Activated T-cell treated with anti-CD3 and anti-CD28 coated beads, Interleukin-2, amount 50 U/mL, for 72 hours (primary cell): ENCODE data around the gene PCDHGA1. TPM values are rescaled to one million over a fixed set of nuclear protein-coding genes. Genes with fewer than 3 reads are reported as not detected.
A peak's percentile ranks its signal among the peaks of the same experiment; 100 is the strongest.

Source experiments
- ATAC-seq, 2 donors: fragments of 150-1000 bp; cut with Tn5 transposase; replicated peaks in 1 of 2; 2 replicates each; pipeline ENCODE4 v1.10.0; 2021; ENCODE audit warnings: moderate library complexity in 2 of 2, mild to moderate bottlenecking in 1 of 2
- DNase-seq, 2 donors: peaks; one replicate each; pipeline ENCODE4 v3.0.0; 2021 to 2022; ENCODE audit warnings: mixed read lengths in 1 of 2
- H3K27ac Mint-ChIP-seq: one replicate; pipeline ENCODE4 v1.8.0; 2022; ENCODE audit warnings: mild to moderate bottlenecking, moderate library complexity, mixed read lengths
- H3K27me3 Mint-ChIP-seq: one replicate; pipeline ENCODE4 v1.8.0; 2022; ENCODE audit warnings: low read depth, mixed read lengths
- H3K36me3 Mint-ChIP-seq, 2 donors: one replicate each; pipeline ENCODE4 v1.8.0; 2022; ENCODE audit warnings: mixed read lengths in 2 of 2, mild to moderate bottlenecking in 1 of 2; ENCODE audit not compliant: insufficient read depth in 2 of 2
- H3K4me1 Mint-ChIP-seq: one replicate; pipeline ENCODE4 v1.8.0; 2022; ENCODE audit warnings: low read depth, mixed read lengths
- H3K4me3 Mint-ChIP-seq, 2 donors: one replicate each; pipeline ENCODE4 v1.8.0; 2022; ENCODE audit warnings: mild to moderate bottlenecking in 2 of 2, mixed read lengths in 2 of 2, moderate library complexity in 2 of 2
- H3K9me3 Mint-ChIP-seq, 2 donors: one replicate each; pipeline ENCODE4 v1.8.0; 2022; ENCODE audit warnings: mixed read lengths in 2 of 2
- total RNA-seq, 2 donors: library from RNA; stranded (reverse); gene quantifications; one replicate each; pipeline ENCODE4 v1.2.3, GENCODE V29; 2022

PCDHGA1 gene
- total RNA-seq, 2 donors from 2014 or later = 0.05 TPM

- DNase-seq (no peak), ATAC-seq (no peak)
- Mint-ChIP-seq H3K9me3 (no peaks in the 10 kb centered on the region), H3K4me1 (peaks cover 29% of the 10 kb centered on the region), H3K36me3 (peaks cover 0 to 3% of the 10 kb centered on the region in 2 donors), H3K4me3 (peak overlapping the region; percentile 91 to 94), H3K27ac (no peak overlapping the region), H3K27me3 (peaks cover 52% of the 10 kb centered on the region)
These were observed 146.8 kb downstream of the PCDHGA1 start for GRCh38 chr5:141477044-141477575.

- DNase-seq = no peak
- Mint-ChIP-seq H3K4me1 (peaks cover 29% of the 10 kb centered on the region), H3K27ac (no peak overlapping the region), H3K9me3 (no peaks in the 10 kb centered on the region), H3K36me3 (peaks cover 0 to 3% of the 10 kb centered on the region in 2 donors), H3K27me3 (peaks cover 59% of the 10 kb centered on the region), H3K4me3 (peak overlapping the region; percentile 91 to 94)
- no peak for ATAC-seq
These were observed 147.5 kb downstream of the PCDHGA1 start for GRCh38 chr5:141477815-141478214.

DNA sequence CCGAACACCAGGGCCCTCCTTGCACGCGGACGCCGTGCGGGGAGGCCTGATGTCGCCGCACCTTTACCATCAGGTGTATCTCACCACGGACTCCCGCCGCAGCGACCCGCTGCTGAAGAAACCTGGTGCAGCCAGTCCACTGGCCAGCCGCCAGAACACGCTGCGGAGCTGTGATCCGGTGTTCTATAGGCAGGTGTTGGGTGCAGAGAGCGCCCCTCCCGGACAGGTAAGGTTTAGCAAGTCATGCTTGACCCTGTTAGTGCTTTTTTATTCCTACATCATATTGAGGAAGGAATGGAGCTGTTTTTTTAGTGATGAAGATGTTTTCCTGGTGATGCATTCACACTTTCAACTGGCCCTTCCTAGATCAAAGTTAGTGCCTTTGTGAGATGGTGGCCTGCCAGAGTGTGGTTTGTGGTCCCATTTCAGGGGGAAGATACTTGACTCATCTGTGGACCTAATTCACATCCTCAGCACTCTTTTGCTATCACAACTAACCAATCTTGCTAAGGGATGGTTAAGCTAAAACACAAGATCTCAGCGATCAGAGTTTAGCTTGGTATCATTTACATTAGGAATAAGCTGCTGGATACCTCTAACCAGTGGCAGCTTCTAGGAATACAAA is 148.1 kb downstream of the PCDHGA1 start:
- H3K4me1 Mint-ChIP-seq = peaks cover 29% of the 10 kb centered on the region
- H3K27ac Mint-ChIP-seq = no peak overlapping the region
- peak in 1 of 2 donors; percentile 31 for DNase-seq
- H3K9me3 Mint-ChIP-seq = no peaks in the 10 kb centered on the region
- peaks cover 66% of the 10 kb centered on the region for H3K27me3 Mint-ChIP-seq
- no peak overlapping the region for H3K4me3 Mint-ChIP-seq
- H3K36me3 Mint-ChIP-seq = peaks cover 2 to 4% of the 10 kb centered on the region in 2 donors
- ATAC-seq = peak; percentile 41 to 47

- H3K36me3 Mint-ChIP-seq = peaks cover 2 to 4% of the 10 kb centered on the region in 2 donors
- ATAC-seq = no peak
- peaks cover 35% of the 10 kb centered on the region for H3K4me1 Mint-ChIP-seq
- H3K27me3 Mint-ChIP-seq = peaks cover 76% of the 10 kb centered on the region
- H3K9me3 Mint-ChIP-seq = no peaks in the 10 kb centered on the region
- H3K27ac Mint-ChIP-seq = no peak overlapping the region
- DNase-seq = no peak
- H3K4me3 Mint-ChIP-seq = no peak overlapping the region
These were observed 149.5 kb downstream of the PCDHGA1 start for GRCh38 chr5:141479776-141480175.

GRCh38 chr5:141483902-141484301 is 153.6 kb downstream of the PCDHGA1 start:
- Mint-ChIP-seq H3K27ac (no peak overlapping the region), H3K4me3 (no peak overlapping the region), H3K36me3 (peaks cover 2% of the 10 kb centered on the region in 2 donors), H3K4me1 (peaks cover 6% of the 10 kb centered on the region), H3K27me3 (peaks cover 69% of the 10 kb centered on the region), H3K9me3 (no peaks in the 10 kb centered on the region)
- no peak for ATAC-seq
- no peak for DNase-seq

DNA sequence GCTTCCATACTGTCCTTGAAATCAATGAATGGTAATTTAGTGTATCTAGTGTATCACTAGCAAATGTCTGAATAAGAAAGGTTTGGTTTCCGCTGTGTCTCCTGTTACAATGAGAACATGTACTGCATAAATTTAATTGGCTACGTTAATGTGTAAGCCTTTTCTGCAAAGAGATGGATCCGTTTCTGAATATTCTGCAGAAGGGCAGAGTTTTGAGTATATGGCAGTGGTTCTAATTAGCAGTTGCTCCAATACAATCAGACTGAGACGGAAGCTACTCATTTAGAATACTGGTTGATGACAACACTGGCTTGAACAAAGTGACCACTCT is 154.0 kb downstream of the PCDHGA1 start:
- Mint-ChIP-seq H3K9me3 (no peaks in the 10 kb centered on the region), H3K27me3 (peaks cover 72% of the 10 kb centered on the region), H3K4me3 (peak overlapping the region; percentile 11 to 69), H3K4me1 (peaks cover 6% of the 10 kb centered on the region), H3K36me3 (peaks cover 2% of the 10 kb centered on the region in 2 donors), H3K27ac (no peak overlapping the region)
- DNase-seq = no peak
- no peak for ATAC-seq

- peak within 1 kb of the TSS; percentile 11 to 69 for H3K4me3 Mint-ChIP-seq
- H3K9me3 Mint-ChIP-seq = no peaks in the 10 kb centered on the region
- ATAC-seq (peak; percentile 43 to 45), DNase-seq (peak in 1 of 2 donors; percentile 12)
- H3K4me1 Mint-ChIP-seq = peaks cover 6% of the 10 kb centered on the region
- H3K27ac Mint-ChIP-seq = no peak within 1 kb of the TSS
- peaks cover 2% of the 10 kb centered on the region in 2 donors for H3K36me3 Mint-ChIP-seq
- H3K27me3 Mint-ChIP-seq = peaks cover 71% of the 10 kb centered on the region
These were observed 154.5 kb downstream of the PCDHGA1 start, which contains the start of gene PCDHGC4 for GRCh38 chr5:141484641-141485311. Gene PCDHGC4 (plus strand): TSS chr5:141485030. CDS start chr5:141485174, 144 bp downstream.

DNA sequence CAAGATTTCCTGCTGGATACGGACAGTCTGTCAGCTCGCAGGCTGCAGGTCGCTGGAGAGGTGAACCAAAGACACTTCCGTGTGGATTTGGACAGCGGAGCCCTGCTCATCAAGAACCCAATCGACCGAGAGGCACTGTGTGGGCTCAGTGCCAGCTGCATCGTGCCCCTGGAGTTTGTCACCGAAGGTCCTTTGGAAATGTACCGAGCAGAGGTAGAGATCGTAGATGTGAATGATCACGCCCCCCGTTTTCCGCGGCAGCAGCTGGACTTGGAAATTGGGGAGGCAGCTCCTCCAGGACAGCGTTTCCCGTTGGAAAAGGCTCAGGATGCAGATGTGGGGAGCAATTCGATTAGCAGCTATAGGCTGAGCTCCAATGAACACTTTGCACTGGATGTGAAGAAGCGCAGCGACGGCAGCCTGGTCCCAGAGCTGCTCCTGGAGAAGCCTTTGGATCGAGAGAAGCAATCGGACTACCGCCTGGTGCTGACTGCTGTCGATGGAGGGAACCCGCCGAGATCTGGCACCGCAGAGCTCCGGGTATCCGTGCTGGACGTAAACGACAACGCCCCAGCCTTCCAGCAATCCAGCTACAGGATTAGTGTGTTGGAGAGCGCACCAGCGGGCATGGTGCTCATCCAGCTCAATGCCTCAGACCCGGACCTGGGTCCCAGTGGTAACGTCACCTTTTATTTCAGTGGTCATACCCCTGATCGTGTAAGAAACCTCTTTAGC is 155.2 kb downstream of the PCDHGA1 start:
- peak overlapping the region; percentile 11 to 69 for H3K4me3 Mint-ChIP-seq

DNA sequence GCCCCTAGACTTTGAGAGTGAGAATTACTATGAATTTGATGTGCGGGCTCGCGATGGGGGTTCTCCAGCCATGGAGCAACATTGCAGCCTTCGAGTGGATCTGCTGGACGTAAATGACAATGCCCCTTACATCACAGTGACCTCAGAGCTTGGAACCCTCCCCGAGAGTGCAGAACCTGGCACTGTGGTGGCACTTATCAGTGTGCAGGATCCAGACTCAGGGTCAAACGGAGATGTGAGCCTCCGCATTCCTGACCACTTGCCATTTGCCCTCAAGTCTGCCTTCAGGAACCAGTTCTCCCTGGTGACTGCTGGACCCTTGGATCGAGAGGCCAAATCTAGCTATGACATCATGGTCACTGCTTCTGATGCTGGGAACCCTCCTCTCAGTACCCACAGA is 155.8 kb downstream of the PCDHGA1 start:
- Mint-ChIP-seq H3K9me3 (no peaks in the 10 kb centered on the region), H3K4me3 (no peak overlapping the region), H3K27ac (no peak overlapping the region), H3K36me3 (peaks cover 2 to 4% of the 10 kb centered on the region in 2 donors), H3K27me3 (peaks cover 82% of the 10 kb centered on the region), H3K4me1 (peaks cover 6% of the 10 kb centered on the region)
- ATAC-seq = no peak
- DNase-seq = no peak

More for the DNA sequence above, 155.2 kb downstream of the PCDHGA1 start:
- Mint-ChIP-seq H3K27ac (no peak overlapping the region), H3K27me3 (peaks cover 76% of the 10 kb centered on the region), H3K4me1 (peaks cover 6% of the 10 kb centered on the region), H3K36me3 (peaks cover 2% of the 10 kb centered on the region in 2 donors), H3K9me3 (no peaks in the 10 kb centered on the region)
- ATAC-seq (no peak), DNase-seq (no peak)

DNA sequence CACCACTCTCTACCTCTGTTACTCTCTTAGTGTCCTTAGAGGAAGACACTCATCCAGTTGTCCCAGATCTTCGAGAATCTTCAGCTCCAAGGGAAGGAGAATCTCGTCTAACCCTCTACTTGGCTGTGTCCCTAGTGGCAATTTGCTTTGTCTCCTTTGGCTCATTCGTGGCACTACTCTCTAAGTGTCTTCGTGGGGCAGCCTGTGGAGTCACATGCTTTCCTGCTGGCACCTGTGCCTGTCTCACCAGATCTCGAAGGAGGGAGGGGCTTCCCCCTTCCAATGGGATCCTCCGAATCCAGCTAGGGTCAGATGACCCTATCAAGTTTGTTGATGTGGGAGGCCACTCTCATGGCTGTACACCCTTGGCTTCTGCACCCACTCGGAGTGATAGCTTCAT is 156.8 kb downstream of the PCDHGA1 start:
- peaks cover 2 to 4% of the 10 kb centered on the region in 2 donors for H3K36me3 Mint-ChIP-seq
- no peak overlapping the region for H3K4me3 Mint-ChIP-seq
- DNase-seq (no peak), ATAC-seq (no peak)
- no peak overlapping the region for H3K27ac Mint-ChIP-seq
- H3K4me1 Mint-ChIP-seq = peaks cover 8% of the 10 kb centered on the region
- no peaks in the 10 kb centered on the region for H3K9me3 Mint-ChIP-seq
- peaks cover 89% of the 10 kb centered on the region for H3K27me3 Mint-ChIP-seq

- Mint-ChIP-seq H3K27ac (no peak within 1 kb of the TSS), H3K4me1 (peaks cover 13% of the 10 kb centered on the region), H3K9me3 (no peaks in the 10 kb centered on the region), H3K36me3 (peaks cover 0 to 3% of the 10 kb centered on the region in 2 donors), H3K4me3 (no peak within 1 kb of the TSS), H3K27me3 (peaks cover 85% of the 10 kb centered on the region)
- DNase-seq = no peak
- ATAC-seq = no peak
These were observed 158.6 kb downstream of the PCDHGA1 start, which contains the start of gene PCDHGC5 for GRCh38 chr5:141488591-141489561. Gene PCDHGC5 (plus strand): TSS chr5:141489081. CDS start chr5:141489241, 160 bp downstream.

- peaks cover 85% of the 10 kb centered on the region for H3K27me3 Mint-ChIP-seq
- no peaks in the 10 kb centered on the region for H3K9me3 Mint-ChIP-seq
- peaks cover 0 to 3% of the 10 kb centered on the region in 2 donors for H3K36me3 Mint-ChIP-seq
- H3K27ac Mint-ChIP-seq = no peak overlapping the region
- no peak for ATAC-seq
- H3K4me3 Mint-ChIP-seq = no peak overlapping the region
- peaks cover 7% of the 10 kb centered on the region for H3K4me1 Mint-ChIP-seq
- DNase-seq = no peak
These were observed 159.5 kb downstream of the PCDHGA1 start for GRCh38 chr5:141489841-141490240.
